HL-60 (cell line): ENCODE results near the gene SPTBN5.

Experiments
- DNase-seq, 2 experiments: peaks; one replicate each; pipeline ENCODE4 v3.0.0-alpha.2; 2010 to 2020; ENCODE audit warnings: low read depth in 1 of 2, low spot score in 1 of 2
- H3K27ac ChIP-seq: fragments of 250-450 bp; sonication (Bioruptor Pico); replicated peaks from 2 replicates; pipeline ENCODE4 v1.5.1; 2020; ENCODE audit warnings: mild to moderate bottlenecking, moderate library complexity
- H3K27me3 ChIP-seq: fragments of 250-450 bp; sonication (Bioruptor Pico); 2 replicates; pipeline ENCODE4 v1.5.1; 2021; ENCODE audit warnings: mild to moderate bottlenecking, moderate library complexity; ENCODE audit not compliant: insufficient read depth, poor library complexity, severe bottlenecking
- H3K4me3 ChIP-seq: replicated peaks from 2 replicates; pipeline ENCODE4 v1.5.1; 2011; ENCODE audit warnings: mild to moderate bottlenecking, control low read depth, low read length; ENCODE audit not compliant: insufficient read depth
- CTCF ChIP-seq: IDR thresholded peaks from one replicate; pipeline ENCODE4 v1.5.1; 2011; ENCODE audit warnings: low read length, control low read depth, inconsistent platforms; ENCODE audit not compliant: insufficient read depth
- GABPA ChIP-seq: IDR thresholded peaks from 2 replicates; pipeline ENCODE4 v1.6.1; 2012; ENCODE audit warnings: low read depth
- POLR2AphosphoS5 ChIP-seq: IDR thresholded peaks from 2 replicates; pipeline ENCODE4 v1.6.1; 2012; ENCODE audit warnings: low read depth
- REST ChIP-seq: IDR thresholded peaks from 2 replicates; pipeline ENCODE4 v1.6.1; 2012; ENCODE audit warnings: low read depth; ENCODE audit not compliant: insufficient replicate concordance
- SPI1 ChIP-seq: IDR thresholded peaks from 2 replicates; pipeline ENCODE4 v1.6.1; 2012; ENCODE audit warnings: low read depth, mild to moderate bottlenecking, borderline replicate concordance

Gene SPTBN5

GRCh38 chr15:41878355-41878699, 15.5 kb downstream of the SPTBN5 start:
- Histone ChIP-seq H3K27me3 (no peaks in the 10 kb centered on the region), H3K27ac (no peak overlapping the region), H3K4me3 (no peak overlapping the region)
- TF ChIP-seq POLR2AphosphoS5 (no peak), CTCF (no peak), REST (no peak), GABPA (no peak), SPI1 (no peak)
- DNase-seq: no peak

- no peak overlapping the region for H3K4me3 ChIP-seq
- DNase-seq: no peak
- H3K27ac ChIP-seq: no peak overlapping the region
- no peak for TF ChIP-seq REST
- no peak for TF ChIP-seq POLR2AphosphoS5
- no peaks in the 10 kb centered on the region for H3K27me3 ChIP-seq
Measured at GRCh38 chr15:41877631-41878354, 16.1 kb downstream of the SPTBN5 start.

- no peak for DNase-seq
- no peak overlapping the region for H3K4me3 ChIP-seq
- H3K27me3 ChIP-seq: no peaks in the 10 kb centered on the region
- no peak for TF ChIP-seq GABPA
- TF ChIP-seq SPI1: no peak
- TF ChIP-seq POLR2AphosphoS5: no peak
- no peak for TF ChIP-seq REST
- TF ChIP-seq CTCF: no peak
- H3K27ac ChIP-seq: no peak overlapping the region
Measured at GRCh38 chr15:41876689-41877088, 17.2 kb downstream of the SPTBN5 start.
